K562 (cell line): ENCODE measurements around the gene ANKFN1. TPM values are rescaled to one million over a fixed set of nuclear protein-coding genes. Genes with fewer than 3 reads are reported as not detected.

Source experiments
- ATAC-seq: fragments of 200-7000 bp; cut with Tn5 transposase; 3 replicates; pipeline ENCODE4 v1.9.1; 2020; ENCODE audit warnings: moderate library complexity
- BruUV-seq: library from RNA; stranded (reverse); fragments of 400-500 nt; replicated peaks from 2 replicates; lab custom pipeline; 2021; lab: Mats Ljungman, UMichigan
- CTCF ChIA-PET: fragments of 300-600 bp; formaldehyde crosslinking; extraction: SDS; loops from one replicate; lab custom pipeline; 2021; ENCODE audit warnings: low intra/inter-chr PET ratio; lab: Yijun Ruan, JAX
- POLR2A ChIA-PET: fragments of 300-600, 350-650 bp; sonication (Branson Sonifier 250); formaldehyde crosslinking; extraction: SDS; loops from one replicate; lab custom pipeline; 2021; ENCODE audit warnings: antibody characterized with exemption, inconsistent platforms; lab: Yijun Ruan, JAX
- DNase-seq, 4 experiments: peaks; one replicate each; pipeline versions ENCODE4 v3.0.0 to v3.0.0-alpha.2; 2011 to 2018; ENCODE audit warnings: low spot score in 3 of 4, mixed read lengths in 3 of 4; ENCODE audit errors: extremely low read depth in 1 of 4
- FAIRE-seq: peaks from 2 replicates; lab custom pipeline; 2011; peaks lifted over from hg19 to GRCh38; lab: Jason Lieb, UNC
- H2AFZ ChIP-seq: 2 replicates; pipeline ENCODE4 v1.6.0; 2011; ENCODE audit warnings: low read depth, low read length, control low read depth, inconsistent platforms
- H3K27ac ChIP-seq: fragments of 200-600 bp; 3 replicates; pipeline ENCODE4 v1.8.0; 2011; ENCODE audit warnings: low read depth, mild to moderate bottlenecking, control low read depth, inconsistent platforms, low read length, moderate library complexity, mixed read lengths; ENCODE audit errors: extremely low read depth
- H3K27me3 ChIP-seq, 2 experiments: fragments of 300-600 bp in 1 of 2; 2 replicates in 1 of 2; 3 replicates in 1 of 2; pipeline versions ENCODE4 v1.6.0 to v1.8.0; 2011; ENCODE audit warnings: inconsistent platforms in 2 of 2, low read length in 2 of 2, mild to moderate bottlenecking in 1 of 2, mixed read lengths in 1 of 2, moderate library complexity in 1 of 2; ENCODE audit not compliant: control insufficient read depth in 2 of 2, insufficient read depth in 2 of 2
- H3K36me3 ChIP-seq: fragments of 300-600 bp; 3 replicates; pipeline ENCODE4 v1.8.0; 2011; ENCODE audit warnings: mild to moderate bottlenecking, low read length, inconsistent platforms; ENCODE audit not compliant: control insufficient read depth, insufficient read depth
- H3K4me1 ChIP-seq, 2 experiments: fragments of 200-600 bp in 1 of 2; replicated peaks in 1 of 2; 2 replicates in 1 of 2; 3 replicates in 1 of 2; pipeline versions ENCODE4 v1.5.1 to v1.8.0; 2011; ENCODE audit warnings: inconsistent platforms in 2 of 2, low read length in 2 of 2, mild to moderate bottlenecking in 1 of 2, mixed read lengths in 1 of 2, moderate library complexity in 1 of 2; ENCODE audit not compliant: control insufficient read depth in 2 of 2, insufficient read depth in 2 of 2
- H3K4me2 ChIP-seq: 2 replicates; pipeline ENCODE4 v1.6.1; 2011; ENCODE audit warnings: low read length, control low read depth, inconsistent platforms, mixed read lengths; ENCODE audit not compliant: insufficient read depth
- H3K4me3 ChIP-seq: fragments of 200-600 bp; sonication (generic), shearing (Covaris generic); 2 replicates; pipeline ENCODE4 v1.5.1; 2016; ENCODE audit warnings: control low read depth, inconsistent platforms
- H3K79me2 ChIP-seq: fragments of 200-600 bp; 3 replicates; pipeline ENCODE4 v1.8.0; 2011; ENCODE audit warnings: low read length, inconsistent platforms; ENCODE audit not compliant: control insufficient read depth, insufficient read depth
- H3K9ac ChIP-seq, 2 experiments: 2 replicates each; pipeline versions ENCODE4 v1.6.0 to v1.6.1; 2011; ENCODE audit warnings: low read depth in 2 of 2, low read length in 2 of 2, control low read depth in 1 of 2, inconsistent platforms in 1 of 2, mild to moderate bottlenecking in 1 of 2, mixed read lengths in 1 of 2; ENCODE audit not compliant: insufficient read depth in 1 of 2
- H3K9me1 ChIP-seq: one replicate; pipeline ENCODE4 v1.6.0; 2011; ENCODE audit warnings: inconsistent platforms, mild to moderate bottlenecking, low read length, moderate library complexity; ENCODE audit not compliant: control insufficient read depth, insufficient read depth
- H3K9me3 ChIP-seq: replicated peaks from 2 replicates; pipeline ENCODE4 v1.5.1; 2011; ENCODE audit warnings: low read depth, low read length, inconsistent platforms; ENCODE audit not compliant: control insufficient read depth, insufficient read depth
- H4K20me1 ChIP-seq: replicated peaks from 2 replicates; pipeline ENCODE4 v1.6.1; 2011; ENCODE audit warnings: low read length, inconsistent platforms, mixed read lengths; ENCODE audit not compliant: control insufficient read depth, insufficient read depth
- BACH1 ChIP-seq: fragments of 200-800 bp; sonication (Bioruptor generic); IDR thresholded peaks from 2 replicates; pipeline ENCODE4 v1.6.1; 2016; ENCODE audit warnings: missing genetic modification characterization, missing compliant biosample characterization
- BRCA1 ChIP-seq, 2 experiments: fragments of 450-650 bp in 1 of 2; sonication (generic) in 1 of 2; formaldehyde crosslinking in 1 of 2; IDR thresholded peaks; 2 replicates each; pipeline versions ENCODE4 v1.5.0 to v1.6.1; 2017 to 2020; ENCODE audit warnings: mild to moderate bottlenecking in 1 of 2, missing genetic modification reagents in 1 of 2
- C11orf30 ChIP-seq: fragments of 450-650 bp; IDR thresholded peaks from 2 replicates; pipeline ENCODE4 v1.6.1; 2016; ENCODE audit warnings: low read depth, mild to moderate bottlenecking
- HDAC8 ChIP-seq: fragments of 450-650 bp; IDR thresholded peaks from 2 replicates; pipeline ENCODE4 v1.6.1; 2016; ENCODE audit warnings: mild to moderate bottlenecking, missing genetic modification characterization, moderate library complexity, missing compliant biosample characterization
- ILK ChIP-seq: fragments of 450-650 bp; IDR thresholded peaks from 2 replicates; pipeline ENCODE4 v1.6.1; 2016; ENCODE audit warnings: missing genetic modification characterization, low read depth, mild to moderate bottlenecking, missing compliant biosample characterization, moderate library complexity, borderline replicate concordance
- KLF10 ChIP-seq: fragments of 250-450 bp; sonication (Bioruptor Pico); IDR thresholded peaks from 2 replicates; pipeline ENCODE4 v1.6.1; 2021; ENCODE audit warnings: matching md5 sums
- MAFF ChIP-seq: IDR thresholded peaks from 2 replicates; pipeline ENCODE4 v1.6.1; 2012; ENCODE audit warnings: low read length, improper control_type of control experiment
- MAFG ChIP-seq: fragments of 450-650 bp; conservative IDR thresholded peaks from 2 replicates; pipeline ENCODE4 v1.6.1; 2016; ENCODE audit warnings: missing genetic modification characterization, missing compliant biosample characterization
- MAFK ChIP-seq: IDR thresholded peaks from 2 replicates; pipeline ENCODE4 v1.6.1; 2011; ENCODE audit warnings: low read length, improper control_type of control experiment
- NFE2 ChIP-seq: IDR thresholded peaks from 2 replicates; pipeline ENCODE4 v1.6.1; 2014; ENCODE audit warnings: antibody characterized with exemption, low read depth
- NFE2L1 ChIP-seq: fragments of 450-650 bp; IDR thresholded peaks from 2 replicates; pipeline ENCODE4 v1.6.1; 2016; ENCODE audit warnings: missing genetic modification characterization, low read depth, mild to moderate bottlenecking, missing compliant biosample characterization, moderate library complexity, borderline replicate concordance
- SMAD4 ChIP-seq: fragments of 250-450 bp; sonication (Bioruptor Pico); conservative IDR thresholded peaks from 2 replicates; pipeline ENCODE4 v1.8.0; 2021; ENCODE audit warnings: inconsistent platforms, mild to moderate bottlenecking, moderate library complexity
- ZKSCAN1 ChIP-seq: fragments of 150-350 bp; IDR thresholded peaks from 2 replicates; pipeline ENCODE4 v1.6.1; 2016; ENCODE audit warnings: low read depth, low read length
- ZNF316 ChIP-seq: fragments of 450-650 bp; IDR thresholded peaks from 2 replicates; pipeline ENCODE4 v1.6.1; 2016
- WGBS: fragments of 100-300 bp; shearing (Covaris generic); methylation state at CpG from one replicate; pipeline ENCODE4 v1.1.6; 2016; ENCODE audit warnings: low coverage, mixed read lengths; ENCODE audit not compliant: insufficient coverage; ENCODE audit errors: missing lambda C conversion rate; 5-methylcytosine and 5-hydroxymethylcytosine counted together
- in situ Hi-C: fragments of 300-500 bp; cut with MboI; formaldehyde crosslinking; loops from 4 replicates; pipeline ENCODE4 v1.15.0; 2018; ENCODE audit warnings: inconsistent platforms, mixed read lengths
- intact Hi-C: fragments of 100-400 bp; cut with micrococcal nuclease; formaldehyde crosslinking; loops from 2 replicates; pipeline ENCODE4 v1.14.2; 2022
- polyA plus RNA-seq, 8 experiments: library from polyadenylated mRNA; depleted of rRNA in 4 of 8; stranded (reverse) in 5 of 8; unstranded in 3 of 8; fragments of >200 nt; fragmentation: Nextera tagmentation in 2 of 8; fragmentation: Illumina TruSeq in 1 of 8; extraction: Ambion mirVana in 2 of 8; extraction: Trizol in 1 of 8; gene quantifications; 2 replicates each; pipeline versions ENCODE4 v1.2.1 to v1.2.3, GENCODE V29; 2011 to 2014; ENCODE audit warnings: inconsistent platforms in 1 of 8, missing spikeins in 1 of 8
- total RNA-seq, 7 experiments: library from RNA; depleted of rRNA in 6 of 7; stranded (reverse); fragments of >200 nt in 6 of 7; fragmentation: Illumina TruSeq in 2 of 7; extraction: Trizol in 2 of 7; gene quantifications; 2 replicates each; pipeline versions ENCODE4 v1.2.1 to v1.2.3, GENCODE V29; 2011 to 2021; ENCODE audit warnings: low replicate concordance in 1 of 7
- TF ChIP-seq, protein P1 (sequence below): fragments of 450-650 bp; formaldehyde crosslinking; IDR thresholded peaks from 2 replicates; pipeline ENCODE4 v1.4.0; 2020; ENCODE audit warnings: mild to moderate bottlenecking, moderate library complexity

Gene ANKFN1
- total and polyA plus RNA-seq, 9 of the 15 experiments (the other 6 are each of a cell fraction or from before 2014, with no cell fraction given) = 0.04 to 0.39 (median 0.15) TPM; not detected in 1

DNA sequence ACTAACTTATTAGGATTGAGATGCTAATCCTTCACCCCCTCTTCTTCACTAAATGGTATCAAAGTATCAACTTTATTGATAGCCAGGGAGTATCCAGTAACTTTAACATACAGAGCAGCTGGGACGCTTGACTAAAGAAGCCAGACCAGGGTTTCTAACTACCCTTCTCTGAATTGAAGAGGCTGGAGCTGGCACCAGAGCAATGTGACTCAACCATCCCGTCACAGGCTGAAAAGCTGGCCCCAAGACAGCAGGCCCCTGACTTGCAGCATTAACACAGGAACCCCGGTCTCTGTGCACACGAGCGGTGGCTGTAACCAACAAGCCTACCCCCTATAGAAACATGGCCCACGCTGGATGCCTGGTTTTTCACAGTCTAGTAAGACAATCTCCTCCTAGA lies 59.8 kb downstream of the ANKFN1 start (continued):
- TF ChIP-seq ZKSCAN1 = no peak

DNA sequence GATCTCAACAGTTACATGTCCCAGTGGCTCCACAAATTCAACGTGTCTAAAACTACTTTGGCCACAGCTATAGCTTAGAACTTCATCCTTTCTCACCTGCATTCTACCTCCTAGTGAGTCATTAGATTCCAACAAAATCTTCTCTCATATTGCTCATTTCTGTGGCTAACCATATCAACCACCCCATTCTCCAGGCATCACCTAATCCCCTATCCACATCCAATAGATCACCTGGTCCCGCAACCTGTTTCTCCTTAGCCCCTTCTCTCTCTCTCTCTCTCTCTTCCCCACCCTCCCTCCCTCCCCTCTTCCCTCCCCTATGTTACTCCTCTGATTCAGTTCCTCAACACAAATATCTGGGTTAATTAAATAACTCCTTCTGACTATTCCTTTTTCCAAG lies 64.6 kb downstream of the ANKFN1 start:
- Histone ChIP-seq H3K27me3 (no peaks in the 10 kb centered on the region), H3K4me2 (no peak overlapping the region), H3K9me1 (no peaks in the 10 kb centered on the region), H4K20me1 (no peaks in the 10 kb centered on the region), H3K4me1 (no peaks in the 10 kb centered on the region; a peak in 1 of 5 replicates), H3K79me2 (no peaks in the 10 kb centered on the region), H2AFZ (no peak overlapping the region), H3K36me3 (no peaks in the 10 kb centered on the region), H3K9me3 (no peaks in the 10 kb centered on the region), H3K27ac (no peak overlapping the region), H3K4me3 (no peak overlapping the region), H3K9ac (no peak overlapping the region)
- ATAC-seq (no peak), DNase-seq (no peak), FAIRE-seq (no peak)
- in situ Hi-C loops = no loop called here
- CTCF ChIA-PET = no interaction called here
- no TSS peak for BruUV-seq
- TF ChIP-seq ILK (tag) (no peak), KLF10 (CRISPR knock-in tag) (no peak), BRCA1 (IDR thresholded peaks at IDR 0.05) (no peak), BRCA1 (CRISPR knock-in tag; IDR thresholded peaks at IDR 0.05) (no peak)
- intact Hi-C loops = no loop called here
- POLR2A ChIA-PET = no interaction called here
- WGBS = 0% methylated on average over 1 of the region's 2 CpGs

DNA sequence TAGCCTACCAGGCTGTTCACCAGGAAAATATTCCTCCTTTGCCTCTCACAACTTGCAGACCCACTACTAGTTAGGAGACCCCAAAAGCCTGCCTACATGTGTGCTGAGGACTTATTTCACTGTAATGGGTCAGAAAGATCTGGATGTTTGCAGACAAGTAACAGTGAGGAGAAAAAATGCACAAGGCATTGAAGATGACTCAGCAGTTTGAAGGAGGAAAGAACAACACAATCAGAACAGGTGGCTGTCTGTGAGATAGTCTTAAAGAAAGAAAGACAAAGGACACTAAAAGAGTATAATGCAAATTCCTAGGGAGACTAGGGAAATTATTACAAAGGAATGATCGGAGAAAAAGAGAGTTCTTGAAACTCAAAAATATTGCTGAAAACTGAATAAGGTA lies 69.0 kb downstream of the ANKFN1 start:
- CTCF ChIA-PET = no interaction called here
- Histone ChIP-seq H3K27me3 (no peaks in the 10 kb centered on the region), H3K9me3 (no peaks in the 10 kb centered on the region), H3K9ac (no peak overlapping the region), H3K9me1 (no peaks in the 10 kb centered on the region), H4K20me1 (no peaks in the 10 kb centered on the region), H3K4me2 (no peak overlapping the region), H3K4me3 (no peak overlapping the region), H3K4me1 (no peaks in the 10 kb centered on the region; a peak in 1 of 5 replicates), H2AFZ (no peak overlapping the region), H3K27ac (no peak overlapping the region), H3K36me3 (no peaks in the 10 kb centered on the region), H3K79me2 (no peaks in the 10 kb centered on the region)
- no TSS peak for BruUV-seq
- WGBS = 0% methylated on average over 1 of the region's 1 CpG
- FAIRE-seq (no peak), DNase-seq (peak in 1 of 4 experiments; percentile 2), ATAC-seq (no peak)
- intact Hi-C loops (no loop called here), in situ Hi-C loops (no loop called here)
- POLR2A ChIA-PET = no interaction called here
- TF ChIP-seq NFE2L1 (tag) (peak; percentile 90), SMAD4 (no peak), MAFF (peak; percentile 91), BACH1 (tag) (peak; percentile 66), MAFG (peak; percentile 97), HDAC8 (tag) (no peak), NFE2 (peak; percentile 81), MAFK (peak; percentile 85), C11orf30 (peak; percentile 89), ZNF316 (peak; percentile 94)
- TF ChIP-seq, protein P1, sequence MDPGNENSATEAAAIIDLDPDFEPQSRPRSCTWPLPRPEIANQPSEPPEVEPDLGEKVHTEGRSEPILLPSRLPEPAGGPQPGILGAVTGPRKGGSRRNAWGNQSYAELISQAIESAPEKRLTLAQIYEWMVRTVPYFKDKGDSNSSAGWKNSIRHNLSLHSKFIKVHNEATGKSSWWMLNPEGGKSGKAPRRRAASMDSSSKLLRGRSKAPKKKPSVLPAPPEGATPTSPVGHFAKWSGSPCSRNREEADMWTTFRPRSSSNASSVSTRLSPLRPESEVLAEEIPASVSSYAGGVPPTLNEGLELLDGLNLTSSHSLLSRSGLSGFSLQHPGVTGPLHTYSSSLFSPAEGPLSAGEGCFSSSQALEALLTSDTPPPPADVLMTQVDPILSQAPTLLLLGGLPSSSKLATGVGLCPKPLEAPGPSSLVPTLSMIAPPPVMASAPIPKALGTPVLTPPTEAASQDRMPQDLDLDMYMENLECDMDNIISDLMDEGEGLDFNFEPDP (CRISPR knock-in tag) = no peak
